HG03469 (cell line): ENCODE results near the gene CPNE9.

Experiments
- ATAC-seq: cut with Tn5 transposase; IDR thresholded peaks from one replicate; pipeline ENCODE4 v1.9.1; 2021; ENCODE audit warnings: mild to moderate bottlenecking, moderate library complexity, moderate number of reproducible peaks; ENCODE audit not compliant: unreplicated experiment

CPNE9 gene

GRCh38 chr3:9776896-9777693 lies 73.5 kb downstream of the CPNE9 start:
- no peak for ATAC-seq

GRCh38 chr3:9777694-9778021 lies 74.0 kb downstream of the CPNE9 start:
- no peak for ATAC-seq

- no peak for ATAC-seq
These were observed 74.8 kb downstream of the CPNE9 start for GRCh38 chr3:9778143-9779074.

GRCh38 chr3:9779075-9779593 lies 75.5 kb downstream of the CPNE9 start:
- ATAC-seq, result no peak
